Parathyroid adenoma (tissue), 2 donors: Measurements from ENCODE around the gene KCNA3.
A peak's percentile ranks its signal among the peaks of the same experiment; 100 is the strongest.

ENCODE experiments used
- H2AFZ ChIP-seq: fragments of 300-600 bp; sonication (generic); one replicate; pipeline ENCODE4 v1.7.0; 2017; ENCODE audit warnings: antibody characterized with exemption, mild to moderate bottlenecking
- H3K27ac ChIP-seq: fragments of 300-600 bp; sonication (generic); one replicate; pipeline ENCODE4 v1.7.0; 2017
- H3K27me3 ChIP-seq: fragments of 300-600 bp; sonication (generic); one replicate; pipeline ENCODE4 v1.7.0; 2017; ENCODE audit warnings: low read length; ENCODE audit not compliant: control insufficient read depth, insufficient read depth
- H3K36me3 ChIP-seq: fragments of 300-600 bp; sonication (generic); one replicate; pipeline ENCODE4 v1.7.0; 2017; ENCODE audit warnings: low read length; ENCODE audit not compliant: control insufficient read depth, insufficient read depth
- H3K4me1 ChIP-seq: fragments of 300-600 bp; sonication (generic); one replicate; pipeline ENCODE4 v1.7.0; 2017; ENCODE audit warnings: control low read depth
- H3K4me2 ChIP-seq: fragments of 300-600 bp; sonication (generic); one replicate; pipeline ENCODE4 v1.7.0; 2017; ENCODE audit warnings: low read length
- H3K4me3 ChIP-seq: fragments of 300-600 bp; sonication (generic); one replicate; pipeline ENCODE4 v1.7.0; 2017; ENCODE audit warnings: low read depth, low read length
- H3K79me2 ChIP-seq: fragments of 300-600 bp; sonication (generic); one replicate; pipeline ENCODE4 v1.7.0; 2017; ENCODE audit warnings: control low read depth
- H3K9ac ChIP-seq: fragments of 300-600 bp; sonication (generic); one replicate; pipeline ENCODE4 v1.7.0; 2017; ENCODE audit warnings: mild to moderate bottlenecking
- H3K9me3 ChIP-seq: fragments of 300-600 bp; sonication (generic); one replicate; pipeline ENCODE4 v1.7.0; 2017; ENCODE audit warnings: low read length; ENCODE audit not compliant: control insufficient read depth
- TF ChIP-seq, protein P1 (sequence below): fragments of 300-600 bp; sonication (generic); IDR thresholded peaks from one replicate; pipeline ENCODE4 v1.7.0; 2017; ENCODE audit warnings: antibody characterized with exemption, mild to moderate bottlenecking
- donor health status: primary hyperparathyroidism.

The KCNA3 gene

DNA sequence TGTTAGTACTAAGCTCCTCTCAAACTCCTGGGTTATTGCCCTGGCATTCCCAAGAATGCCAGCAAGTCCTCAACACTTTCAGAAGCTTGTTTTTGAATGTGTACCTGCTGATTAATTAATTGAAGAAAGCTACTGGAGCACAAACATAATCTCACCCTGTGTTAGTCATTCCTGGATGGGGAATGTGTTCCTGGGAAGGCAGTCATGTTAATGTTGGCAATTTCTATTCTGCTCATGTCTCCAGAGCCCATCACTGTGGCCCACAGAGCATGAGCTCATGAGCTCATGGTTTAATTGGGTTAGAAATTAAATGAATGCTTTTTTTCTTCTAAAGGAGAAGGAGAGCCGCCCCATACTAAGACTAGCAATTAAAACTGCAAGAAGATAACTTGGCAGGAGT lies 31.9 kb upstream of the KCNA3 start:
- Histone ChIP-seq H3K4me2 (no peak overlapping the region), H3K4me1 (no peaks in the 10 kb centered on the region), H3K9me3 (no peaks in the 10 kb centered on the region), H3K4me3 (no peak overlapping the region), H2AFZ (no peak overlapping the region), H3K9ac (no peak overlapping the region), H3K79me2 (no peaks in the 10 kb centered on the region), H3K27me3 (no peaks in the 10 kb centered on the region), H3K36me3 (no peaks in the 10 kb centered on the region), H3K27ac (no peak overlapping the region)
- TF ChIP-seq, protein P1, sequence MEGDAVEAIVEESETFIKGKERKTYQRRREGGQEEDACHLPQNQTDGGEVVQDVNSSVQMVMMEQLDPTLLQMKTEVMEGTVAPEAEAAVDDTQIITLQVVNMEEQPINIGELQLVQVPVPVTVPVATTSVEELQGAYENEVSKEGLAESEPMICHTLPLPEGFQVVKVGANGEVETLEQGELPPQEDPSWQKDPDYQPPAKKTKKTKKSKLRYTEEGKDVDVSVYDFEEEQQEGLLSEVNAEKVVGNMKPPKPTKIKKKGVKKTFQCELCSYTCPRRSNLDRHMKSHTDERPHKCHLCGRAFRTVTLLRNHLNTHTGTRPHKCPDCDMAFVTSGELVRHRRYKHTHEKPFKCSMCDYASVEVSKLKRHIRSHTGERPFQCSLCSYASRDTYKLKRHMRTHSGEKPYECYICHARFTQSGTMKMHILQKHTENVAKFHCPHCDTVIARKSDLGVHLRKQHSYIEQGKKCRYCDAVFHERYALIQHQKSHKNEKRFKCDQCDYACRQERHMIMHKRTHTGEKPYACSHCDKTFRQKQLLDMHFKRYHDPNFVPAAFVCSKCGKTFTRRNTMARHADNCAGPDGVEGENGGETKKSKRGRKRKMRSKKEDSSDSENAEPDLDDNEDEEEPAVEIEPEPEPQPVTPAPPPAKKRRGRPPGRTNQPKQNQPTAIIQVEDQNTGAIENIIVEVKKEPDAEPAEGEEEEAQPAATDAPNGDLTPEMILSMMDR = no peak

DNA sequence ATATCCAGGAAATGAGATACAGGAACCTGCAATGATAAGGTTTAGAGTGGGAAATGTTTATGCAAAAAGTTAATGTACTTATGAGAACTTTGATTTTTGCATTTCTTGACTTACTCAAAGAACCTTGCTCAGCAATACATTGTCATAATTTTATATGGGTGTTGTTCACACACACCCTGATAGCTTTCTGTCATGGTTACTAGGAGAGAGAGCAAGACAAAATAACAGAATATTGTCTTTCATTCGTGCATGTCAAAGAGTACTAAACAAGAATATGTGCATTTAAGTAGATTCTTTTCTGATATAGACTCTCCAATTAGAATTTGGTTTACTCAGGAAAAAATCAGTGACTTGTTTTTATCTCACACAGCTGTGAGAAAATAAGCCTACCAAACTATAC lies 27.5 kb upstream of the KCNA3 start:
- Histone ChIP-seq H3K9ac (no peak overlapping the region), H3K4me3 (no peak overlapping the region), H3K9me3 (no peaks in the 10 kb centered on the region), H3K79me2 (no peaks in the 10 kb centered on the region), H2AFZ (peak overlapping the region; percentile 35), H3K36me3 (no peaks in the 10 kb centered on the region), H3K27ac (no peak overlapping the region), H3K4me2 (no peak overlapping the region), H3K4me1 (peaks cover under 1% of the 10 kb centered on the region), H3K27me3 (no peaks in the 10 kb centered on the region)
- TF ChIP-seq, protein P1 = no peak

DNA sequence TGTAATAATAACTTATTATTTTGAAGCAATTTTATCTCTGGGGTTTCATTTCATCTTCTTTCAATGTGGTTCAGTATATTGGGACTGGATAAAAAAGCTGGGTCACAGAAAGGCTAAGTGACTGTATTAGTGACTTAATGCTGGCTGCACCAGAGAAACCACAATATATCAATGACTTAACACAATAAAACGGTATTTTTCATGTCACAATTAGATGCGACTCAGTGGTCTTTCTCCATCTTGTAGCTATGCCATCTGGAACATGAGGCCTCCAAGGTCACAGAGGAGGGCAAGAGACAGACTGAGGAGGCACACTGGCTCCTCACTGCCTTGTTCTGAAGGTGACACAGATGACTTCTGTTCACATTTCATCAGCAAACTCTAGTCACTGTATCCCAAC lies 26.0 kb upstream of the KCNA3 start:
- peaks cover 2% of the 10 kb centered on the region for H3K4me1 ChIP-seq
- H3K27me3 ChIP-seq = no peaks in the 10 kb centered on the region
- H3K4me2 ChIP-seq = no peak overlapping the region
- H2AFZ ChIP-seq = no peak overlapping the region
- H3K9me3 ChIP-seq = no peaks in the 10 kb centered on the region
- no peaks in the 10 kb centered on the region for H3K36me3 ChIP-seq
- H3K9ac ChIP-seq = no peak overlapping the region
- H3K79me2 ChIP-seq = no peaks in the 10 kb centered on the region
- no peak overlapping the region for H3K27ac ChIP-seq
- TF ChIP-seq, protein P1 = no peak
- H3K4me3 ChIP-seq = no peak overlapping the region

DNA sequence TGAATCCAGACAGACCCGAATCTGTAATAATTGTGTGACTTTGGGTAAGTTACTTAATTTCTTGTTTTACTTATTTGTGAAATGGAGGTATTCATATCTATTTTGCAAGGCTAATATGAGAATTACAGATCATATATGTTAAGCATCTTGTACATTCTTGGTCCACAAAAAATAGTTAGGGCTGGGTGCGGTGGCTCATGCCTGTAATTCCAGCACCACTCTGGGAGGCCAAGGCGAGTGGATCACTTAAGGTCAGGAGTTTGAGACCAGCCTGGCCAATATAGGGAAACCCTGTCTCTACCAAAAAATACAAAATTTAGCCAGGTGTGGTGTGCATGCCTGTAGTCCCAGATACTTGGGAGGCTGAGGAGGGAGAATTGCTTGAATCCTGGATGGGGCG lies 22.9 kb upstream of the KCNA3 start:
- H3K4me1 ChIP-seq = peaks cover 2% of the 10 kb centered on the region
- no peaks in the 10 kb centered on the region for H3K27me3 ChIP-seq
- TF ChIP-seq, protein P1 = no peak
- H2AFZ ChIP-seq = no peak overlapping the region
- H3K27ac ChIP-seq = no peak overlapping the region
- no peaks in the 10 kb centered on the region for H3K9me3 ChIP-seq
- no peaks in the 10 kb centered on the region for H3K36me3 ChIP-seq
- no peak overlapping the region for H3K4me2 ChIP-seq
- H3K9ac ChIP-seq = no peak overlapping the region
- H3K79me2 ChIP-seq = no peaks in the 10 kb centered on the region
- H3K4me3 ChIP-seq = no peak overlapping the region

DNA sequence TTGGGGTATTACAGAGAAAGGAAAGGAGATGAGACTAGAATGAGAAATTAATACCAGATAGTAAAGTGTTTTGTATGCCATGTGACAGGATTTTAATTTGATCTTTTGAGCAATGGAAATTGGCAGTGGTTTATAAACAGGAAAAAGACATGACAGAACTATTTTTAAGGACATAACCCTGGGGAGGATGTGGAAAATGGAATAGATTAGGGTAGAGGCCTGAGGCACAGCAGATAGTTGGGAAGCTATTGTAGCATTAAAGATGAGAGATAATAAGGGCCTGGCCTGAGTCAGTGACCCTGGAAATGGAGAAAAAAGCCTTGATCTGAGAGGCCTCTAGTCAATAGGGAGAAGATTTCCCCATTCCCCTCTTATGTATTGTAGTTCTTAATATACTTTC lies 22.1 kb upstream of the KCNA3 start:
- Histone ChIP-seq H3K4me2 (no peak overlapping the region), H2AFZ (no peak overlapping the region), H3K79me2 (no peaks in the 10 kb centered on the region), H3K27me3 (no peaks in the 10 kb centered on the region), H3K9ac (no peak overlapping the region), H3K27ac (no peak overlapping the region), H3K36me3 (no peaks in the 10 kb centered on the region), H3K4me3 (no peak overlapping the region), H3K9me3 (no peaks in the 10 kb centered on the region), H3K4me1 (peaks cover 5% of the 10 kb centered on the region)
- TF ChIP-seq, protein P1 = no peak
